HUES6 (cell line): ENCODE data around the gene ESRRG.

ENCODE experiments used
- H3K27ac ChIP-seq: 2 replicates; pipeline ENCODE4 v1.7.0; 2013; ENCODE audit warnings: low read depth, mild to moderate bottlenecking, low read length, inconsistent platforms
- H3K27me3 ChIP-seq: 2 replicates; pipeline ENCODE4 v1.6.1; 2013; ENCODE audit warnings: low read length; ENCODE audit not compliant: control insufficient read depth, insufficient read depth
- H3K36me3 ChIP-seq: 2 replicates; pipeline ENCODE4 v1.6.1; 2013; ENCODE audit warnings: low read length; ENCODE audit not compliant: control insufficient read depth, insufficient read depth
- H3K4me1 ChIP-seq: 2 replicates; pipeline ENCODE4 v1.6.1; 2013; ENCODE audit warnings: low read length; ENCODE audit not compliant: control insufficient read depth, insufficient read depth
- H3K4me3 ChIP-seq: 2 replicates; pipeline ENCODE4 v1.5.1; 2013; ENCODE audit warnings: low read depth, low read length
- H3K9ac ChIP-seq: one replicate; pipeline ENCODE4 v1.6.1; 2013; ENCODE audit warnings: mild to moderate bottlenecking, low read length
- H3K9me3 ChIP-seq: 2 replicates; pipeline ENCODE4 v1.6.1; 2013; ENCODE audit warnings: low read depth, low read length; ENCODE audit not compliant: control insufficient read depth, insufficient read depth

The ESRRG gene

GRCh38 chr1:216723274-216723780, at the start of gene ESRRG:
Gene ESRRG, minus strand, starts transcription at chr1:216723429. Its CDS starts 130 bp downstream, at chr1:216723299.
- Histone ChIP-seq H3K27ac (no peak within 1 kb of the TSS), H3K9me3 (no peaks in the 10 kb centered on the region), H3K36me3 (no peaks in the 10 kb centered on the region), H3K4me1 (peaks cover 10% of the 10 kb centered on the region), H3K27me3 (peaks cover 4% of the 10 kb centered on the region; the same call in 1 of the 2 replicates), H3K9ac (peak within 1 kb of the TSS; percentile 51), H3K4me3 (peak within 1 kb of the TSS; percentile 73)

GRCh38 chr1:216771922-216772321, 48.7 kb upstream of the ESRRG start:
- no peaks in the 10 kb centered on the region for H3K27me3 ChIP-seq
- no peak overlapping the region for H3K9ac ChIP-seq
- H3K36me3 ChIP-seq = no peaks in the 10 kb centered on the region
- no peak overlapping the region for H3K4me3 ChIP-seq
- no peaks in the 10 kb centered on the region for H3K9me3 ChIP-seq
- H3K4me1 ChIP-seq = peaks cover 9% of the 10 kb centered on the region; the same call in 1 of the 2 replicates
- H3K27ac ChIP-seq = no peak overlapping the region

- H3K4me1 ChIP-seq = peaks cover under 1% of the 10 kb centered on the region; the same call in 1 of the 2 replicates
- H3K36me3 ChIP-seq = no peaks in the 10 kb centered on the region
- H3K4me3 ChIP-seq = no peak overlapping the region
- no peaks in the 10 kb centered on the region for H3K27me3 ChIP-seq
- no peaks in the 10 kb centered on the region for H3K9me3 ChIP-seq
- H3K9ac ChIP-seq = no peak overlapping the region
- H3K27ac ChIP-seq = no peak overlapping the region
These were observed 43.6 kb upstream of the ESRRG start for GRCh38 chr1:216766633-216767327.

- H3K9me3 ChIP-seq = no peaks in the 10 kb centered on the region
- no peak overlapping the region for H3K27ac ChIP-seq
- H3K36me3 ChIP-seq = no peaks in the 10 kb centered on the region
- H3K4me3 ChIP-seq = no peak overlapping the region
- no peaks in the 10 kb centered on the region for H3K27me3 ChIP-seq
- H3K9ac ChIP-seq = no peak overlapping the region
- H3K4me1 ChIP-seq = no peaks in the 10 kb centered on the region
These were observed 42.4 kb upstream of the ESRRG start for GRCh38 chr1:216765346-216766300.

GRCh38 chr1:216758161-216758560, 34.9 kb upstream of the ESRRG start:
- Histone ChIP-seq H3K9me3 (no peaks in the 10 kb centered on the region), H3K27me3 (no peaks in the 10 kb centered on the region), H3K27ac (no peak overlapping the region), H3K4me3 (no peak overlapping the region), H3K36me3 (no peaks in the 10 kb centered on the region), H3K4me1 (no peaks in the 10 kb centered on the region), H3K9ac (no peak overlapping the region)

GRCh38 chr1:216757110-216757509, 33.9 kb upstream of the ESRRG start:
- no peaks in the 10 kb centered on the region for H3K4me1 ChIP-seq
- H3K4me3 ChIP-seq = no peak overlapping the region
- no peaks in the 10 kb centered on the region for H3K9me3 ChIP-seq
- no peaks in the 10 kb centered on the region for H3K36me3 ChIP-seq
- H3K27ac ChIP-seq = no peak overlapping the region
- no peak overlapping the region for H3K9ac ChIP-seq
- no peaks in the 10 kb centered on the region for H3K27me3 ChIP-seq

- no peaks in the 10 kb centered on the region for H3K4me1 ChIP-seq
- H3K9me3 ChIP-seq = no peaks in the 10 kb centered on the region
- H3K27ac ChIP-seq = no peak overlapping the region
- no peaks in the 10 kb centered on the region for H3K27me3 ChIP-seq
- no peaks in the 10 kb centered on the region for H3K36me3 ChIP-seq
- no peak overlapping the region for H3K9ac ChIP-seq
- no peak overlapping the region for H3K4me3 ChIP-seq
These were observed 27.7 kb upstream of the ESRRG start for GRCh38 chr1:216750961-216751360.

- Histone ChIP-seq H3K4me3 (no peak overlapping the region), H3K36me3 (no peaks in the 10 kb centered on the region), H3K27ac (no peak overlapping the region), H3K27me3 (no peaks in the 10 kb centered on the region), H3K9ac (no peak overlapping the region), H3K4me1 (no peaks in the 10 kb centered on the region), H3K9me3 (no peaks in the 10 kb centered on the region)
These were observed 26.9 kb upstream of the ESRRG start for GRCh38 chr1:216750031-216750627.

- Histone ChIP-seq H3K27ac (no peak overlapping the region), H3K9me3 (no peaks in the 10 kb centered on the region)
These were observed 26.0 kb upstream of the ESRRG start for GRCh38 chr1:216749232-216749631.

GRCh38 chr1:216742625-216743024, 19.4 kb upstream of the ESRRG start:
- Histone ChIP-seq H3K9me3 (no peaks in the 10 kb centered on the region), H3K4me1 (peaks cover 17% of the 10 kb centered on the region), H3K27me3 (no peaks in the 10 kb centered on the region), H3K9ac (no peak overlapping the region), H3K4me3 (no peak overlapping the region), H3K36me3 (no peaks in the 10 kb centered on the region), H3K27ac (no peak overlapping the region)

More at GRCh38 chr1:216749232-216749631, 26.0 kb upstream of the ESRRG start:
- Histone ChIP-seq H3K27me3 (no peaks in the 10 kb centered on the region), H3K9ac (no peak overlapping the region), H3K36me3 (no peaks in the 10 kb centered on the region), H3K4me3 (no peak overlapping the region), H3K4me1 (no peaks in the 10 kb centered on the region)
